GM12872 (cell line): ENCODE results near the gene NR4A1.

Source experiments
- CTCF ChIP-seq: IDR thresholded peaks from 3 replicates; pipeline ENCODE4 v1.5.1; 2011; ENCODE audit warnings: low read depth, mild to moderate bottlenecking, low read length, moderate library complexity; ENCODE audit not compliant: insufficient read depth

NR4A1 gene

DNA sequence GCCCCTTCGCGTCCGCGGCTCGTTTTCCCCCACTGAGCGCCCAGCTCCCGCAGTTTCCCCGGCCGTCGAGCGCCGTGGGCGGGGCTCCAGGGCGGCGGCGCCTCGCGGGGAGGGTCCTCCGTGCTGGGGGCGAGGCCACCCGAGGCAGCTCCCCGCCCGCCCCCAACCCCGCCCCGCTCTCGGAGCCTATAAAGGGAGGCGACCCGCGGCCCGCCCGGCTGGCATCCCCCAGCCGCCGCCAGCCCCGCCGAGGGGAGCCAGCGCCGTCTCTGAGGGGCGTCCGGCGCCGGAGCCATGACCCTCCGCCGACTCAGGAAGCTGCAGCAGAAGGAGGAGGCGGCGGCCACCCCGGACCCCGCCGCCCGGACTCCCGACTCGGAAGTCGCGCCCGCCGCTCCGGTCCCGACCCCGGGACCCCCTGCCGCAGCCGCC is 44.5 kb upstream of the NR4A1 start, which contains the start of gene TAMALIN:
Gene TAMALIN (plus strand): TSS at position 221 of the 432 bp plus-strand sequence. CDS start 74 bp downstream, at position 295.
- TF ChIP-seq CTCF = no peak

GRCh38 chr12:52007158-52007921 is 43.9 kb upstream of the NR4A1 start:
- TF ChIP-seq CTCF = no peak

DNA sequence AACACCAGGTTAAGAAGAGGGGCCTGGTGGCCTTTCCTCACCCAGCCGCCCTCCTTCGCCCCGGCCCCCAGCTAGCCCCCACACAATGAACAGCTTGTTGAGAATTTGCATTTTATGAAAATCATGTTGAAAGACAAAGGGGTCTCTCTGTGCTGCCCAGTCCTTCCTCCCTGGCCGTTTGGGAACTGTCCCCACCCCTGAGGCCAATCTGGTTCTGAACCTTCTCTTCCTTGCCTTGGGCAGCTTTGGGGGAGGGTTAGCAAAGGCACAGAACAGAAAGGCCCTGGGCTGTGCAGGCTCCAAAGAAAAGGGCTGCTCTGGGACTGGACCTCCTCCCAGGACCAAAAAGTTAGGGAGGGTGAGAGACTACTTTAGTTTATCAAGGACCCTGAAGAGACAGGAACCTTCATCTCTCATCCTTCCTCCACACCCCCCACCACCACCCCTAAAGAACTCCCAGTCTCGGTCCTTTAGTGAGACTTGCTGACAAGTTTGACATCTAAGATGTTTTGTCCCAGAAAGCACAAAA is 43.2 kb upstream of the NR4A1 start:
- TF ChIP-seq CTCF = no peak

GRCh38 chr12:52009081-52009751 is 42.0 kb upstream of the NR4A1 start:
- TF ChIP-seq CTCF = no peak

DNA sequence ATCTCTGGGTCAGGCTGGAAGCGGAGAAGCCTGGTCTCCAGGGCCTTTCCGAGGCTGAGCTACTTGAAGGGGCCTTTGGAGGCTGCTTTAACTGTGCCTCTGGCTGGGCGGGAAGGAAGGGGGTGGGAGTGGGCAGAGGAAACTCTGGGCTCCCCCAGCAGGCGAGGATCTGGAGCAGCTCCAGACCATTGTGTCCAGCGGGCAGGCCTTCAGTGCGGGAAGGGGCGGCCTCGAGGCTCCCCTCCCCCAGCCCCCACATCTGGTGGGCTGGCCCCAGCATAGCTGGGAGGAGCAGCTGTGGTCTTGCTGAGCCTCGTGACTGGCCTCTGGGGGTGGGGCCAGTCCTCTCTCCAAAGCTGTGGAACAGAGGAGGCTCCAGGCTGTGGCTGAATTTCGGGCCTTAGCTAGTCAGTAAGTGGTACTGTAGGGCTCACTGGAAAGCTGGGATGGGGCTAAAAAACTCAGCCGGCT is 41.1 kb upstream of the NR4A1 start:
- TF ChIP-seq CTCF = no peak

- TF ChIP-seq CTCF = no peak
These were observed 40.3 kb upstream of the NR4A1 start for GRCh38 chr12:52010692-52011601.
